Osteoblast (primary cell): ENCODE measurements around the gene RSPH9. TPM values are rescaled to one million over a fixed set of nuclear protein-coding genes. Genes with fewer than 3 reads are reported as not detected.

Experiments
- DNase-seq: peaks from one replicate; pipeline ENCODE4 v3.0.0; 2011; ENCODE audit warnings: low spot score, mixed read lengths; ENCODE audit not compliant: insufficient read length; ENCODE audit errors: missing footprints
- H2AFZ ChIP-seq: 2 replicates; pipeline ENCODE4 v1.6.0; 2011; ENCODE audit warnings: mild to moderate bottlenecking, low read length
- H3K27ac ChIP-seq: 2 replicates; pipeline ENCODE4 v1.5.1; 2011; ENCODE audit warnings: mild to moderate bottlenecking, low read depth, low read length, moderate library complexity
- H3K27me3 ChIP-seq: 2 replicates; pipeline ENCODE4 v1.6.0; 2012; ENCODE audit warnings: mild to moderate bottlenecking, control low read depth, inconsistent platforms, low read length, moderate library complexity; ENCODE audit not compliant: insufficient read depth
- H3K36me3 ChIP-seq: 2 replicates; pipeline ENCODE4 v1.5.1; 2011; ENCODE audit warnings: mild to moderate bottlenecking, low read length, control low read depth, moderate library complexity; ENCODE audit not compliant: insufficient read depth
- H3K4me1 ChIP-seq: 2 replicates; pipeline ENCODE4 v1.5.1; 2011; ENCODE audit warnings: mild to moderate bottlenecking, low read length, control low read depth, moderate library complexity; ENCODE audit not compliant: insufficient read depth
- H3K4me2 ChIP-seq: 2 replicates; pipeline ENCODE4 v1.6.0; 2011; ENCODE audit warnings: mild to moderate bottlenecking, low read length; ENCODE audit not compliant: insufficient read depth
- H3K4me3 ChIP-seq: fragments of 200-600 bp; sonication (generic); 3 replicates; pipeline ENCODE4 v1.5.1; 2012; ENCODE audit warnings: mild to moderate bottlenecking, low read length, inconsistent platforms; ENCODE audit not compliant: insufficient read depth
- H3K79me2 ChIP-seq: 2 replicates; pipeline ENCODE4 v1.6.0; 2012; ENCODE audit warnings: mild to moderate bottlenecking, low read length, control low read depth, inconsistent platforms; ENCODE audit not compliant: insufficient read depth
- H3K9me3 ChIP-seq: 2 replicates; pipeline ENCODE4 v1.5.1; 2011; ENCODE audit warnings: low read depth, low read length, control low read depth
- H4K20me1 ChIP-seq: 2 replicates; pipeline ENCODE4 v1.6.0; 2012; ENCODE audit warnings: mild to moderate bottlenecking, low read length, control low read depth; ENCODE audit not compliant: insufficient read depth
- CTCF ChIP-seq: IDR thresholded peaks from 2 replicates; pipeline ENCODE4 v1.5.1; 2011; ENCODE audit warnings: mild to moderate bottlenecking, low read depth, low read length, moderate library complexity; ENCODE audit errors: extremely low read depth
- total RNA-seq: library from RNA; depleted of rRNA; stranded (reverse); fragments of >200 nt; gene quantifications from 2 replicates; pipeline ENCODE4 v1.2.3, GENCODE V29; 2012

Gene RSPH9
- total RNA-seq, 1 donor: 0.36 TPM

DNA sequence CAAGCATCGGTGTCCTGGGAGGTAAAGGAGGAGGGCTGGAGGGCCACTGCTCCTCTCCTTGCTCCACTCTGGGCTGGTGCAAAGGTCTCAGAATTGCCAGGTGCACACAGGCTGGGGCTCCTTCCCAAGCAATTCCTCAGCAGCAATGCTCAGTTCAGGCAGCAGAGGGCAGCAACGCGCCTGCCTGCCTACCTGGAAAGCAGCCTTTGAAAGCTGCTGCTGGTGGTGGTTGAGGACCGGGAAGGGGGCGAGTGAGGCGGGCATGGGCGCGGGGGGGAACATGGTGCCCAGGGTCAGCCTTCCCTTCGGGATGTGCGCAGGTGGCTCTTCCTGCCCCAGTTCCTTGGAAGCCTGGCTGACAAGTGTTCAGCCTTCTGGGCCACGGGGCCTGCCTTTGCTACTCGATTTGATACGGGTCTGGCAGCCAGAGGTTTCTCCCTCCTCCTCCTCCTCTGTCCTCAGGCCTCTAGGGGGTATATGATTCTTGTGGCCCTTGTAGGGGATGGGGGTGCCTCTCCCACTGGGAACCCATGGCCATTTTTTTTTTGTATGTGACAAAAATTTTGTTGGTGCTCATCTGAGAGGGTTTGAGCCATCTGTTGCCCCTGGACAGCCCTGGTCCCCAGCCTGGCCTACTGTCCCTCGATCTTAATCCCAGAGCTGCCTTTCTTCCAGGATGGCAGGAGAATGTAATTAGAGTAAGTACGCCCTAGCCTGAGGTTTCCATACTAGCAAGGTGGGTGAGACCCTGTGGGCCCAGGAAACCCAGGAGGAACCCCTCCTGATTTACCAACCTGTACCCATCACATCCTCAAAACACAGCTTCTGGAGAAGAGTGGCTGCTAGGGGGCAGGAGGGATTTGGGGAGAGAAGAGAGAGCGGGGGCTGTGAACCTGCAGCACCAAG lies 22.7 kb downstream of the RSPH9 start:
- no peaks in the 10 kb centered on the region for H3K27me3 ChIP-seq
- no peaks in the 10 kb centered on the region for H3K79me2 ChIP-seq
- peak; percentile 94 for TF ChIP-seq CTCF
- H3K4me2 ChIP-seq: peak overlapping the region; percentile 35
- no peak overlapping the region for H2AFZ ChIP-seq
- H3K4me3 ChIP-seq: peak overlapping the region; percentile 34
- H3K36me3 ChIP-seq: peaks cover 18% of the 10 kb centered on the region
- DNase-seq: peak; percentile 95
- H3K27ac ChIP-seq: no peak overlapping the region
- no peaks in the 10 kb centered on the region for H3K9me3 ChIP-seq
- H4K20me1 ChIP-seq: no peaks in the 10 kb centered on the region
- peaks cover 37% of the 10 kb centered on the region for H3K4me1 ChIP-seq

- Histone ChIP-seq H3K4me1 (peaks cover 37% of the 10 kb centered on the region), H3K9me3 (no peaks in the 10 kb centered on the region), H3K36me3 (peaks cover 21% of the 10 kb centered on the region), H3K4me2 (peak overlapping the region; percentile 40), H2AFZ (no peak overlapping the region), H3K79me2 (no peaks in the 10 kb centered on the region), H3K4me3 (no peak overlapping the region), H3K27ac (peak overlapping the region; percentile 48), H3K27me3 (no peaks in the 10 kb centered on the region), H4K20me1 (no peaks in the 10 kb centered on the region)
- TF ChIP-seq CTCF: peak; percentile 54
- peak; percentile 92 for DNase-seq
These were observed 23.6 kb downstream of the RSPH9 start for GRCh38 chr6:43668151-43669028.

DNA sequence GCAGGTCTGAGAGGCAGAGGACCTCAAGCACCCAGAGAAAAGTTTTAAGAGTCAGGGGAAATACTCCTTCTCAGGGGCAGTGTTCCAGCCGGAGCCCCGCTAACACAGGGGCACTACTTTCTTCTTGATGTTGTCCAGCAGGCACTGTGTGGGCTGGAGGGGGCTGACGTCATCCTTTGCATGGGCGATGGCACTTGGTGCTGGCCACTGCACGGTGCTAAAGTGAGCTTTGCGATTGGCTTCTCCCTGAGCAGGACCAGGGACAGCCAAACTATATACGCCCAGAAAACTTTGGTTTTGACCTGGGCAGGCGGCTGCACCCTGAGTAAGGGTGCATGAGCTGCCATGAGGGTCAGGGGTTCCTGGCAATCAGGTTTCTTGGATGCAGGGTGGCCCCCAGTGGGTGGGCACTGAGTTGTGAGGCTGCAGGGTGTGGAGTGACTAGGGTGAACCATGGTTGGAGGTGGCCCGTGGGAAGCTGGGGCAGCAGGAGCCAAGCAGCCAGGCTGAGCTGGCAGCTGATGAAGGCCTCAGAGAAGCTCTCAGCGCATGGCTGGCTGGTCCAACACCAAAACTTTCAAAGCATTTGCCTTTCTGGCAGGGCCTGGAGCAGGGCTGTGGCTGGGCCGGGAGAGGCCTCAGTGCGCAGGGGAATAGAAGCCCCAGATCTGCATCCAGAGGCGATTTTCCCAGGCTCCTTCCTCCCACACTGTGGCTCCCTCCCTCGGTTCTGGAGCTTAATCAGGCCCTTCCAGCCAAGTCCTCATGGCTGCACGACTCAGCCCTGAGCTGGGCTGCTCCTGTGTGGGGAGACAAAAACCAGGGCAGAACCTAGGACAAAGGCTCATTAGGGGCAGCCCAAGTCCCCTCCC lies 24.4 kb downstream of the RSPH9 start:
- peaks cover 24% of the 10 kb centered on the region for H3K36me3 ChIP-seq
- H3K9me3 ChIP-seq: no peaks in the 10 kb centered on the region
- no peaks in the 10 kb centered on the region for H4K20me1 ChIP-seq
- TF ChIP-seq CTCF: no peak
- DNase-seq: peak; percentile 95
- H3K27me3 ChIP-seq: no peaks in the 10 kb centered on the region
- peak overlapping the region; percentile 40 for H3K4me2 ChIP-seq
- no peak overlapping the region for H2AFZ ChIP-seq
- H3K4me1 ChIP-seq: peaks cover 37% of the 10 kb centered on the region
- no peaks in the 10 kb centered on the region for H3K79me2 ChIP-seq
- H3K4me3 ChIP-seq: no peak overlapping the region
- peak overlapping the region; percentile 48 for H3K27ac ChIP-seq
